Hepatocyte (in vitro differentiated cells): ENCODE measurements around the gene SRD5A1.

Source experiments
- CTCF ChIP-seq: fragments of 200-600 bp; sonication (generic); IDR thresholded peaks from 2 replicates; pipeline ENCODE4 v1.5.1; 2016; ENCODE audit warnings: antibody characterized with exemption, mild to moderate bottlenecking; ENCODE audit not compliant: poor library complexity
- EZH2 ChIP-seq: fragments of 200-600 bp; sonication (generic); IDR thresholded peaks from 2 replicates; pipeline ENCODE4 v1.6.1; 2016; ENCODE audit warnings: antibody characterized with exemption, mild to moderate bottlenecking, borderline replicate concordance
- EZH2phosphoT487 ChIP-seq: fragments of 200-600 bp; sonication (generic); IDR thresholded peaks from one replicate; pipeline ENCODE4 v1.6.1; 2018; ENCODE audit warnings: antibody characterized with exemption, mild to moderate bottlenecking, low read depth, moderate library complexity; ENCODE audit not compliant: unreplicated experiment, severe bottlenecking

- TF ChIP-seq CTCF (no peak), EZH2 (no peak), EZH2phosphoT487 (no peak)
Observed at GRCh38 chr5:6699357-6699756, 66.1 kb downstream of the SRD5A1 start.
